Activated naive CD4-positive, alpha-beta T cell treated with anti-CD3 and anti-CD28 coated beads, Interleukin-2, amount 10 ng/mL, durations not matched to agents 7 days and 5 days (primary cell): ENCODE results near the gene PIAS2.
"Not testable (repeated sequence)": the region's sequence is repeated elsewhere in the genome, so short reads cannot be mapped to it uniquely, and the experiment has no call there.

ENCODE experiments used
- CTCF ChIA-PET: fragments of 350-600 bp; sonication (Branson Sonifier 250); formaldehyde crosslinking; loops from one replicate; lab custom pipeline; 2021; ENCODE audit warnings: antibody characterized with exemption; lab: Charles Lee
- DNase-seq: peaks from one replicate; pipeline ENCODE4 v3.0.0-alpha.2; 2020
- H3K27ac Mint-ChIP-seq: one replicate; pipeline ENCODE4 v1.8.0; 2021; ENCODE audit warnings: mild to moderate bottlenecking, moderate library complexity, mixed read lengths
- H3K27me3 Mint-ChIP-seq: one replicate; pipeline ENCODE4 v1.8.0; 2021; ENCODE audit warnings: mild to moderate bottlenecking, mixed read lengths
- H3K36me3 Mint-ChIP-seq: one replicate; pipeline ENCODE4 v1.8.0; 2021; ENCODE audit warnings: mixed read lengths
- H3K4me1 Mint-ChIP-seq: one replicate; pipeline ENCODE4 v1.8.0; 2021; ENCODE audit warnings: mixed read lengths
- H3K4me3 Mint-ChIP-seq: one replicate; pipeline ENCODE4 v1.8.0; 2021; ENCODE audit warnings: mild to moderate bottlenecking, moderate library complexity, mixed read lengths
- H3K9me3 Mint-ChIP-seq: one replicate; pipeline ENCODE4 v1.8.0; 2021; ENCODE audit warnings: mixed read lengths

PIAS2 gene

GRCh38 chr18:46917108-46917802 lies at the start of gene PIAS2, which contains the start of gene KATNAL2:
TSS of gene PIAS2 (minus strand) at chr18:46917507. CDS start at chr18:46917345, 162 bp downstream.
TSS of gene KATNAL2 (plus strand) at chr18:46917602. CDS start at chr18:46946873, 29,271 bp downstream.
- Mint-ChIP-seq H3K4me3 (peak within 1 kb of the TSS; percentile 88), H3K36me3 (peaks cover 13% of the 10 kb centered on the region), H3K4me1 (peaks cover 54% of the 10 kb centered on the region), H3K27me3 (no peaks in the 10 kb centered on the region), H3K9me3 (no peaks in the 10 kb centered on the region), H3K27ac (peak within 1 kb of the TSS; percentile 91)
- CTCF ChIA-PET, result interaction anchor here (0.7 to 1.7 kb wide), 2 partner anchors 259 kb away, joined by 3 to 4 read pairs; no protein-coding TSS in a partner anchor
- DNase-seq, result peak; percentile 81

GRCh38 chr18:46966266-46966665 lies 49.0 kb upstream of the PIAS2 start:
- CTCF ChIA-PET, result not testable (repeated sequence)

GRCh38 chr18:46964579-46965293 lies 47.4 kb upstream of the PIAS2 start:
- CTCF ChIA-PET, H3K36me3 Mint-ChIP-seq, DNase-seq, H3K9me3 Mint-ChIP-seq, H3K27ac Mint-ChIP-seq, H3K4me1 Mint-ChIP-seq, H3K27me3 Mint-ChIP-seq, H3K4me3 Mint-ChIP-seq: not testable (repeated sequence)

More at GRCh38 chr18:46966266-46966665, 49.0 kb upstream of the PIAS2 start:
- not testable (repeated sequence) for H3K27ac Mint-ChIP-seq, H3K27me3 Mint-ChIP-seq, DNase-seq, H3K36me3 Mint-ChIP-seq, H3K9me3 Mint-ChIP-seq, H3K4me1 Mint-ChIP-seq, H3K4me3 Mint-ChIP-seq

GRCh38 chr18:46963656-46964578 lies 46.6 kb upstream of the PIAS2 start:
- H3K9me3 Mint-ChIP-seq, H3K27me3 Mint-ChIP-seq, H3K4me3 Mint-ChIP-seq, H3K36me3 Mint-ChIP-seq, H3K4me1 Mint-ChIP-seq, H3K27ac Mint-ChIP-seq, DNase-seq, CTCF ChIA-PET: not testable (repeated sequence)

- Mint-ChIP-seq H3K4me1 (no peaks in the 10 kb centered on the region), H3K9me3 (peaks cover 1% of the 10 kb centered on the region), H3K36me3 (no peaks in the 10 kb centered on the region), H3K4me3 (no peak overlapping the region), H3K27ac (no peak overlapping the region), H3K27me3 (no peaks in the 10 kb centered on the region)
- no peak for DNase-seq
- CTCF ChIA-PET, result no interaction called here
These were observed 40.9 kb upstream of the PIAS2 start for GRCh38 chr18:46958209-46958608.

- Mint-ChIP-seq H3K4me3 (no peak overlapping the region), H3K9me3 (no peaks in the 10 kb centered on the region), H3K36me3 (no peaks in the 10 kb centered on the region), H3K27me3 (peaks cover 8% of the 10 kb centered on the region), H3K27ac (no peak overlapping the region), H3K4me1 (no peaks in the 10 kb centered on the region)
- CTCF ChIA-PET, result no interaction called here
- DNase-seq, result no peak
These were observed 35.9 kb upstream of the PIAS2 start for GRCh38 chr18:46953195-46953594.

- H3K4me3 Mint-ChIP-seq, result no peak overlapping the region
- no peaks in the 10 kb centered on the region for H3K9me3 Mint-ChIP-seq
- no peak overlapping the region for H3K27ac Mint-ChIP-seq
- CTCF ChIA-PET, result interaction anchor here (1.0 kb wide), 1 partner anchor 11 kb away, joined by 6 read pairs; no protein-coding TSS in a partner anchor
- no peaks in the 10 kb centered on the region for H3K4me1 Mint-ChIP-seq
- no peaks in the 10 kb centered on the region for H3K36me3 Mint-ChIP-seq
- peaks cover 8% of the 10 kb centered on the region for H3K27me3 Mint-ChIP-seq
- DNase-seq, result no peak
These were observed 32.9 kb upstream of the PIAS2 start for GRCh38 chr18:46950064-46950656.

- Mint-ChIP-seq H3K27me3 (peaks cover 8% of the 10 kb centered on the region), H3K4me3 (no peak overlapping the region), H3K27ac (no peak overlapping the region), H3K4me1 (no peaks in the 10 kb centered on the region), H3K9me3 (no peaks in the 10 kb centered on the region), H3K36me3 (no peaks in the 10 kb centered on the region)
- DNase-seq, result peak; percentile 73
- CTCF ChIA-PET, result no interaction called here
These were observed 29.5 kb upstream of the PIAS2 start for GRCh38 chr18:46946656-46947282.

GRCh38 chr18:46942646-46943045 lies 25.3 kb upstream of the PIAS2 start:
- Mint-ChIP-seq H3K27ac (no peak overlapping the region), H3K4me3 (no peak overlapping the region), H3K9me3 (no peaks in the 10 kb centered on the region), H3K27me3 (peaks cover 4% of the 10 kb centered on the region), H3K36me3 (no peaks in the 10 kb centered on the region), H3K4me1 (no peaks in the 10 kb centered on the region)
- DNase-seq, result no peak
- CTCF ChIA-PET, result no interaction called here

- CTCF ChIA-PET, result interaction anchor here (0.7 kb wide), 1 partner anchor 383 kb away, joined by 3 read pairs; no protein-coding TSS in a partner anchor
- H3K4me1 Mint-ChIP-seq, result peaks cover 3% of the 10 kb centered on the region
- no peaks in the 10 kb centered on the region for H3K9me3 Mint-ChIP-seq
- H3K36me3 Mint-ChIP-seq, result no peaks in the 10 kb centered on the region
- H3K4me3 Mint-ChIP-seq, result no peak overlapping the region
- peaks cover 4% of the 10 kb centered on the region for H3K27me3 Mint-ChIP-seq
- DNase-seq, result no peak
- H3K27ac Mint-ChIP-seq, result no peak overlapping the region
These were observed 22.8 kb upstream of the PIAS2 start for GRCh38 chr18:46939998-46940571.

- Mint-ChIP-seq H3K9me3 (no peaks in the 10 kb centered on the region), H3K27me3 (peaks cover 4% of the 10 kb centered on the region), H3K27ac (no peak overlapping the region), H3K4me1 (peaks cover 6% of the 10 kb centered on the region), H3K4me3 (no peak overlapping the region), H3K36me3 (no peaks in the 10 kb centered on the region)
- CTCF ChIA-PET, result interaction anchor here (0.7 kb wide), 1 partner anchor 382 kb away, joined by 3 read pairs; no protein-coding TSS in a partner anchor
- DNase-seq, result no peak
These were observed 22.1 kb upstream of the PIAS2 start for GRCh38 chr18:46939337-46939963.

- Mint-ChIP-seq H3K36me3 (no peaks in the 10 kb centered on the region), H3K27ac (no peak overlapping the region), H3K4me3 (no peak overlapping the region), H3K27me3 (peaks cover 7% of the 10 kb centered on the region), H3K4me1 (peaks cover 28% of the 10 kb centered on the region), H3K9me3 (no peaks in the 10 kb centered on the region)
- CTCF ChIA-PET, result no interaction called here
- no peak for DNase-seq
These were observed 3.3 kb upstream of the PIAS2 start for GRCh38 chr18:46920653-46921052.

- Mint-ChIP-seq H3K27ac (no peak overlapping the region), H3K9me3 (no peaks in the 10 kb centered on the region), H3K4me1 (peaks cover 34% of the 10 kb centered on the region), H3K27me3 (peaks cover 7% of the 10 kb centered on the region), H3K4me3 (no peak overlapping the region), H3K36me3 (no peaks in the 10 kb centered on the region)
- CTCF ChIA-PET, result no interaction called here
- DNase-seq, result no peak
These were observed 2.8 kb upstream of the PIAS2 start for GRCh38 chr18:46920067-46920466.
